GM18873 (cell line): ENCODE data around the gene RHOB.
"Not testable (repeated sequence)": the region's sequence is repeated elsewhere in the genome, so short reads cannot be mapped to it uniquely, and the experiment has no call there.

Experiments
- ATAC-seq: cut with Tn5 transposase; IDR thresholded peaks from one replicate; pipeline ENCODE4 v1.9.1; 2021; ENCODE audit warnings: mild to moderate bottlenecking, moderate library complexity, moderate number of reproducible peaks; ENCODE audit not compliant: unreplicated experiment, low FRiP score

The RHOB gene

DNA sequence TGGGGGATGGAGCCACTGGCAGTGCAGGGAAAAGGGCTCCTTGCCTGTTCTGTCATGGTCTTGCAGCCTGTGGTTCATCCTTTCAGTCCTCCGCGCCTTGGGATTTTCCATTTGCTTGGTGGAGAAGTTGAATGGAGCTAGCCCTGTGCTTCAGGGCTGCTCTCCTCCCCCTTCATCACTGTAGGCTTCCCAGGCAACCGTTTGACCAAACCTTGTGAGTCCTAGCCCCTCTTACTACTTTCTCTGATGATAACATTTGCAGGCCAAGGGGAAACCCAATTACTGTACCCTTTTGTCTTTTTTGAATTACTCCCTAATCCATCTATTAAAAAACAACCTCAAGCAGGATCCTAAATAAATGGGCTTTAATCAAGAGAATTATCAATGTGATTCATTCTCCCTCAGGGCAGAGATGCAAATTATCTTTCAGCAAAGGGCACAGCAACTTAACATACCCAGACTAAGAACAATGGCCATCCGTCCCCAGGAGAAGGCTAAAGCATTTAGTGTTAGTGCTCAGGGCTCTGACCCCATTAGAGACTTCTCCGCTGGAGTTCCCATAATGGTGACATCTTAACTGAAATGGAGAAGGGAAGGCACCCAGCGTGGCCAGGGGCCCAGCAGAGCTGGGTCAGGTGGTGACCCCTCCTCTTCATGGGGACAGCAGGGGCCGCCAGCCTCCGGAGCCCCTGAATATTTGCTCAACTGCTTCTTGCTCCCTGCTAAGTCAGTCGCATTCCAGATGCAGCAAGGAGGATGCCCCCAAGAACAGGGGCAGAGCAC is 40.7 kb downstream of the RHOB start:
- no peak for ATAC-seq

DNA sequence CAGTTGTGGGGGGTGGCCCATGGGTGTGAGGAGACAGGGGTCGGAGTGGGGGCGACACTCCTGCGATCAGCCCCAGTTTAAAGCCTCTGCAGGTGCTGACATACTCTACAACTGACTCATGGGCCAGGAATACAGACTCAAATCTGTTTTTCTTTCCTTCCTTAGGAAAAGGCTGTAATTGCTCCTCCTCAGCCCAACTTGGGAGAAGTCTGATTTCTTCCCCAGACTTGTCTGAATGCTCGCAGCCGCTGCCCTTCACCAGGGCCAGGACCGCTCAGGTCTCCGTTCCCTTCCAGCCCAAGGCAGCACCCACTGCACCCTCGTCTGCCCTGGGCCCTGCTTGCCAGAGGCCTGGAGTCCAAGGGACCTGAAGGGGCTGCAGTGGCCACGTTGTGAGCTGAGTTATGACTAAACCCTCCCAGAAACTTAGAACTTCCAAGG is 41.3 kb downstream of the RHOB start:
- ATAC-seq: no peak

GRCh38 chr2:20488782-20489181 is 41.9 kb downstream of the RHOB start:
- no peak for ATAC-seq

DNA sequence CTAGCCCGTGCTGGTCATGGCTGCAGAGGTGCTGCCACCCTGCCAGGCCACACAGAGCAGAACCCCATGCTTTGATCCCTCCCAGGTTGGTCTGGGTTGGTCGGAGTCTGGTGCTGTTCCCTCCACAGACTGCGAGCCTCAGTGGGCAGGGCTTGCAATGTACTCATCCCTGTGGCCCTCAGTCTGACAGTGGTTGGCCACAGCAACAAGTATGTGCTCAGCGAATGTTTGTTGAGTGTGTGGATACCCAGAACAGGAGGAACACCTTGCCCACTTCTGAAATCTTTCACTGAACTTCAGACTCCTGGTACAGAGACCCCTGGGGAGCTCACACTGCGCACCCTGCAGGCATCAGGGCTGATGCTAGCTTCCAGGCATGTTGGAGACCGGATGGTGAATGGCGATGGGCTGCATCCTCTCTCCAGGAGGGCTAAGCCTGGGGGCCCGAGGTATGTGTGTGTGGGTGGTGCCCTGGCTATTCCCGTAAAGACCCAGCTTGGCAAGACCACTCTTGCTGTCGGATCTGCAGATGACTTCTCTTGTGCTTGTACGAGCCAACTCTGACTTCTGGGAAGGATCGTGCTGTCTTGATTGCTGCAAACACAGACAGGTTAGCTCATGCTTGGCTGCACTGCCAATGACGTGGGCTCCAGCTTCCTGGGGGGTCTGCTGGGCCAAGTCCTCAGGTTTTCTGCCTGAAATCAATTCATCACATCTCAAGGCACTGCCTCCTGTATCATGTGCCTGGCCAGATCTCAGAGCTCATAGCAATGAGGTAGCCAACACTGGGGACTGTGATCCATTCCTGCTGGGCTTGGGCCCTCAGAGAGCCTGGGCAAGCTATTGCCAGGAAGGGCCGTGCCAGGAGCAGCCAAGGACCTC is 43.7 kb downstream of the RHOB start:
- no peak for ATAC-seq

DNA sequence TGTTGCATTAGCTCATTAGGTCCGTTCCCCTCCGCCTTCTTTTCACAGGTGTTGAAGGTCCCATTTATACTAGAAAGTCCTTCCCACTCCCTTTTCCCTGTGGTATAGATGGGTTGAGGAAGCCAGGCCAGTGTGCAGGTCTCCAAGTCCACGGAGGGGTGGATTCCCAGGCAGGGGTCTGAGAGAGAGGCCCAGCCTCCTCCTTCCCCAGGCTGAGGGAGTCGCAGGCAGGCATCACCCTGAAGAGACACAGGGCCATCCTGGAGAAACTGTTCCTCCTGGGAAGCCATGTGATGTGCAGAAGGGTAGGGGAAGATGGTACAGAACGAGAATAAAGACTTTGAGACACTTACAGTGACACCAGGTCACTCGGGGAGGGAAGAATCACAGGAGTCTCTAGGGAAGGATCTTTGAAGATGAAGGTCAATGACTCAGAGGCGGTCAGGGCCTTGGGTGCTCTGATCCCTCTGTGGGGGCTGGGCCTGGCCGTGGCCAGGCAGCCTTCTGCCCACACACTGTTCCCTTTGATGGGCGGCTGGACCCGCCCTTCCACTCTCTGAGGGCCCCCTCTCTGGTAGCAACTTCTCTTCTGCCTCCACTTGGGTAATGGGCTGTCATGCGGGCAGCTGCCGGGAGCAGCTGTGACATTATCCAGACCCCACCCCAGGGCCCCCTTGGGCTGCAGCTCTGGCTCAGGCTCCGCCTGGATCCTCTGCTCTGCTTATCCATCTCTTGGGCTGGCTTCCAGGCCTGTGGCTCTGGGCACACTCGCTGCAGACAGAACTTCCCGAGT is 45.1 kb downstream of the RHOB start:
- ATAC-seq: no peak

- not testable (repeated sequence) for ATAC-seq
Measured at GRCh38 chr2:20493095-20493494, 46.2 kb downstream of the RHOB start.

GRCh38 chr2:20494241-20494640 is 47.4 kb downstream of the RHOB start:
- ATAC-seq: no peak

GRCh38 chr2:20496076-20496872 is 49.4 kb downstream of the RHOB start:
- ATAC-seq: no peak

DNA sequence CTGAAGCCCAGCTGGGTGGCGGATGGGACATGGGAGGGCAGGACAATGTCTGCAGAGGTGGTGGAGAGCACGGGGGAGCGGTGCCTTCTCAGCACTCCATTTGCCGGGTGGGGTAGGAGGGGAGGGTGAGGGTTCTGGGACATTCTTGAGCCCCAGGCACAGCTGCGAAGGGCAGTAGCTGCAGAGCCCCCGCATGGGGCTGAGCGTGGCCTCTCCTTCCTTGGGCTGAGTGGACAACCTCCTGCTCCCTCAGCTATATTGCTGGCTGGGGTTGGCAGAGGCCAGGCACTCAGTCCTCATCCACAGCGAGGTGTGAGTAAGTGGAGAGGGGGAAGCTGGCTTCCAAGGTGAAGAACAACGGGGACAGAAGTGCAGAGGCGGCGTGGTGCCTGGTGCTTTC is 50.1 kb downstream of the RHOB start:
- ATAC-seq: no peak
